ENCODE results near the gene PHTF2.

PHTF2 gene

DNA sequence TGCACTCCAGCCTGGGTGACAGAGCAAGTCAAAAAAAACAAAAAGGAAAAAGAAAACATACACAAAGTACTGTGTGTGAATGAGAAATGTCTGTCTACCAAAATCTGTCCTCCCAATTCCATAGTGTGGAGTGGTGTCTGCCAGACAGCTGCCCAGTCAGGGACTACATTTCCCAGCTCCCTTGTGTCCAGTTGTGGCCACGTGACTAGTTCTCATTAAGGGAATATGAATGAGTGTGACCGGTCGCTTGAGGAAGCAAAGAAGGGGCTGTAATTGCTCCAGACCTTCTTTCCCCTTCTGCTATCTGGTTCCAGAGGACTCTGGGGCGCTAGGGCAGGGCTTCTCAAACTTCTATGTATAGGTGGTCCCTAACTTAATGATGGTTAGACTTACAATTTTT lies 204.1 kb downstream of the PHTF2 start:
- DNase-seq = no peak

DNA sequence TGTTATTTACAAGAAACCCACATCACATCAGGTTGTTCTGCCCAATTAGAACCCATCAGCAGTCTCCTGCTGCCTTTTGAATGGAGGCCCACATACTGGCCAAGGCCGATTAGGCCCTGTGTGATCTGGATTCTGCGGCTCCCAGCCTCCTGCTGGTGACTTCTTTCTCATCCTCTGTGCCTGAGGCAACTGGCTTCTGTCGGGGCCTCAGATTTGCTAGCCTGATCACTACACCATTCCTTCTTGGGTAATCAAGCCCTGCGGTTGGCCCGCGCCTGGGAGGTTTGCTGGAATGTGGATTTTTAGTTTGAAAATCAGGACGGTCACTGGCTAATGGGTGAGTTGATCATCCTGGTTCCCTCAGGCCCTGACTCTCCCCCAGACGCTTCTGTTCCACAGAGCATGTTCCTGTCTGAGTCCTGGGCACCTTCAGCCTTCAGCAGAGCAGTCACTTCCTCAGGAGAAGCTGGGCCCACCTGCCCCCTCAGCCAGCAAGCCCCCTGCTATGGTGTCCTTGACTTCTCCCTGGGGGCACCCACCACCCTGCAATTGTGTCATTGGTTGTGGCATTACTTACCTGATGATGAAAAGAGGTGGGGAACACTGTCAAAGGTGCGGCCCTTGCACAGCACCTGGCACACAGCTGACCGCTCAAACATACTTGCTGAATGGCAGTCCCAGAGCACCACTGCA lies 207.6 kb downstream of the PHTF2 start:
- DNase-seq = no peak

Data from NCI-H446 treated with DMSO at 0.1 percent for 48 hours (cell line).